ENCODE results near the gene FOXP1.
A peak's percentile ranks its signal among the peaks of the same experiment; 100 is the strongest.

FOXP1 gene

DNA sequence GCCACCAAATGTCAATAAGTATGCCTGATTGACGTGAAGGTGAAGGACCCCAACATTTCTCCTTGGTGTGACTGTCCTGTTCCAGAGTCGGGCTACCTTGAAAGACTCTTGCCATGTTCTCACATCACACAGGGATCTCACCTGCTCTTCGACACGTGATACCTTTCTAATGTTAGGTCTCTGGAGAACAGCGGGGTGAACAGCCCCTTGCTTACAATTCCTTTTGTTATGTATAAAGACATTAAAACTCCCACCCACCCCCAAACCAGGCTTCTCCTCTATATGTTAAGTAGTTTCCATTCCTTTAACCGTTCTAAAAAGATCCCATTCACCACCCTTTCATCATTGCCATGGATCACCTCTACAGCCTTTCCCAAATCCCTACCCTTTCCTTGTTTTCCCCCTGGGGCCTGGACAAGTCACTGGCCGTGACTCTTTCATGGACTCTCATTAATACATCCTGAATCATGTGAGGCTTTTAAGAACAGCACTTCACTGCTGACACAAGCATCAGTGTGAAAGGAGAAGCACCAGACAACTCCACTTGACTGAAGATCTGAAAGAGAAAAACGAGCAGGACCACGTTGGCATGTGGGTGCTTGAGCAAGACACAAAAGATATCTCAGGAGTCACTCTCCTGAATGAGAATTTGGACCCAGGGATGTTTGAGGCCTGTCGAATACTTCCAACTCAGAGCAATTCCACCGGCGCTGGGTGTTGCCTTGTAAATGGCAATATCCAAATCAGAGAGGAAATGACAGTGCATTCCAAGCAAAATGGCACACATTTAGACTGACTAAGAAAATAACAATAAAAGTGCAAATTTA lies 115.0 kb downstream of the FOXP1 start:
- no peak for DNase-seq (ENCODE audit: low read depth, low spot score)
- H3K4me3 ChIP-seq (ENCODE audit: low read length) = no peak overlapping the region

DNA sequence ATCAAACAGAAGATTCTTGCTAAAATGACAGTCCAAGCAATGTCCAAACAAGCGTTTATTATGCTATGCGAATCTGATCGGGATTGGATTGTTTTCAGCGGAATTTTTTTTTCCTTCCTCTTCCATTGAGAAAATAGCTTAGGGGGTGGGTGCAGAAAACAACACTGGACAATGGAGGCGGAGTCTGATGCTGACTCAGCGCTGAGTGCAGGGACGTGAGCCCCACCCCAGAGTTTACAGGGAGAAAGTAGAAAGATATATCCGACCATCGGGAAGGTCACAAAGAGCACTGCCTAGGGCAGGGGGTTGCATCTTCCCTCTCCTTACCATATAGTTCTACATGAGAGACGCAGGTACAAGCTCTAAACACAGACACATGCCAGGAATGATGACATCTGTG lies 117.0 kb downstream of the FOXP1 start:
- DNase-seq (ENCODE audit: low read depth, low spot score) = no peak
- H3K4me3 ChIP-seq (ENCODE audit: low read length) = no peak overlapping the region

DNA sequence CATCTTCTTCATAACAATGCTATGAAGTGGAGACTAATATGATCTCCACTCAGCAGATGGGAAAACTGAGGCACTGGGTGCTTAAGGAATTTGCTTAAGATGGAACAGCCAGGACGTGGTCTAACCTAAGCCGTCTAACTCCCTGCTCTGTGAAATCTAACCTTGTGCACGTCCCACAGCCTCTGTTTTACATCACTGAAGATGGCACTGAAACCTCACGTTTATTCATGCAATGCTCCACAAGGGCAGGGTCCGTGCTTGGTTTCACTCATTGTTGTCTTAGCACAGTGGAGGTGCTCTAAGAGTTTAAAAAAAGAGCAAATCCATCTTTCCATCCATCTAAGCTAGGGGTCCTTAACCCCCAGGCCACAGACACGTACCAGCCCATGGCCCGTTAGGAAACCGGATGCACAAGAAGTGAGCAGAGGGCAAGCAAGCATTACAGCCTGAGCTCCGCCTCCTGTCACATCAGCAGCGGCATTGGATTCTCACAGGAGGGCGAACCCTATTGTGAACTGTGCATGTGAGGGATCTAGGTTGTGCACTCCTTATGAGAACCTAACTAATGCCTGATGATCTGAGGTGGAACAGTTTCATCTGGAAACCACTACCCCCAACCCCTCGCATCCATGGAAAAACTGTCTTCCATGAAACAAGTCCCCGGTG lies 118.0 kb downstream of the FOXP1 start:
- no peak overlapping the region for H3K4me3 ChIP-seq (ENCODE audit: low read length)
- DNase-seq (ENCODE audit: low read depth, low spot score) = no peak

DNA sequence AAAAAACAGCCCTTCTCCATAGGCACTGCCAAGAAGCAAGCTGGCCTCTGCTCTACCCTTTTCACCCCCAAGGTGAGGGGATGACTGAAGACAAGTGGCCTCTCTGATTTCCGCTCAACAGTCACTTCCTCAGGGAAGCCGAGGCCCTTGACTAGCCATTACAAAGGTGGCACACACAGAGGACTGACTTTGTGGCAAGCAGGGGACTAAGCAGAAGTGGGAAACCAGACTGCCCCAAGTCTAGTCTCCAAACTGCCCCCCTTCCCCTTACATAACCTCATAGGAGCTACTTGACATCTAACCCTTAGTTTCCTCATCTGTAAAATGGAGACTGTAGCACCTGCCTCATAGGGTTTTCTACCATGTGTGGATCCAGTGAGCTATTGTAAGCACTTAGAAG lies 118.9 kb downstream of the FOXP1 start:
- H3K4me3 ChIP-seq (ENCODE audit: low read length) = no peak overlapping the region
- DNase-seq (ENCODE audit: low read depth, low spot score) = no peak

DNA sequence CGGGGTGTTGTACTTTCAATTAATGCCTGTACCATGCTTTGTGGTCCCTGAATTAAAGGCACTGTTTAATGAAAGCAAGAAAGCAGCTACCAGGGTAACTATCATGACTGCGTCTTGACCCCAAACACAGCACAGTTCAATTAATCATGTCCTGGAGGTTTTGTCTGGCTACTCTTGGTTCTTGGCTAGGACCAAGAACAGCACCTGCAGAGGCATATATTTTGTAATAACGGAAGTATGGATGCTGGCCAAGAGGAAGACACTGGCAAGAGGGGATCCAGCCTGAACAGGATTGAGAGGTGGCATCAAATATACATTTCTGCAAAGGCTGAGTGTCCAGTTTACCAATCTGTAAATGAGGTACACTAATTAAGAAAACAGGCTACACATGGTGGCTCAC lies 119.9 kb downstream of the FOXP1 start:
- no peak overlapping the region for H3K4me3 ChIP-seq (ENCODE audit: low read length)
- no peak for DNase-seq (ENCODE audit: low read depth, low spot score)

DNA sequence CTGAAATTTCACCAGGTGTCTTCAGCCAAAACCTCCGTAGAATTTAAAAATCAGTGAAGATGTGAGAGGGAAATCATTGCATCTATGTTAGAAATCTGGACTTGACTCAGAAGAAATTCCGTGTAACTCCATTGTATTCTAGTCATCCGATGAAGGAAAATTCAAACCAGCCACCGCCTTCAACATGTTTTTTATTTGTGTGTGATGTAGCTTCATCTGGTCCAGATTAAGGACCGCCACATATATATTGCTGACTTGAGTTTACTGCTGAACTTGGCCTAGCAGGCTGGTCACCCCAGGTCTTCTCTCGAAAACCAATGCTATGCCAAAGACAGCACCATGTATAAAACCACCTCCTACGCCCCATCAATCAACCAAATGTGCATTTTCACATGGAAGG lies 120.9 kb downstream of the FOXP1 start:
- no peak overlapping the region for H3K4me3 ChIP-seq (ENCODE audit: low read length)
- DNase-seq (ENCODE audit: low read depth, low spot score) = no peak

DNA sequence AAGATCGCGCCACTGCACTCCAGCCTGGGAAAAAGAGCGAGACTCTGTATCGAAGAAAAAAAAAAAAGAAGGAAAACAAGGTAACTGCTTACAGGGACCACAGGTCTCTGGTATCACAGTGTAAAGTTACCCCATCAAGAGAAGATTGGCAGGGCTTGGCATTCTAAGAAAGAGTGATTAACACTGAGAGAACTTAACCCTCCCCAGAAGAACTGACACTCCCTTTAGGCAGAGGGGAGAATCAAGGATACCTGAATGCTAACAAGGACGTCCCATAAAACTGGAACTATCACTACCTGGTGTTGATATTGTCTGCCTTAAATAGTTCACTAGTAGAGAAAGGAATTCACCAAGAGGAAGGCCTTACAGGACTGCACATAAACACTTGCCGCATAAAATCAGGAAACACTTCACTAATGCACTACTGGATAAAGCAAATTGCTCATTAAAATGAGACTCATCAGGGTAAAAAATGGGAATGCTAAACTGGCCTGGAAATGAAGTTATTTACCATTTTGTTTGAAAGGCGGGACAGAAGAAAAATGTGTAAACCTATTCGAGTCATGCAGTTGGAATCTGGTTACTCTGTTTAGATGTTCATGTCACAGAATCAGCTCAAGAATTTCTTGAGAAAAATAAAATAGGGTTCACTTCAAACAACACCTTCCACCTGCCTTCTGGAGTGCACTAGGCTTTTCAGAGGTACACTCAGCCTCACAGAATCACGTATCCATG lies 121.6 kb downstream of the FOXP1 start:
- DNase-seq (ENCODE audit: low read depth, low spot score) = no peak
- H3K4me3 ChIP-seq (ENCODE audit: low read length) = no peak overlapping the region

DNA sequence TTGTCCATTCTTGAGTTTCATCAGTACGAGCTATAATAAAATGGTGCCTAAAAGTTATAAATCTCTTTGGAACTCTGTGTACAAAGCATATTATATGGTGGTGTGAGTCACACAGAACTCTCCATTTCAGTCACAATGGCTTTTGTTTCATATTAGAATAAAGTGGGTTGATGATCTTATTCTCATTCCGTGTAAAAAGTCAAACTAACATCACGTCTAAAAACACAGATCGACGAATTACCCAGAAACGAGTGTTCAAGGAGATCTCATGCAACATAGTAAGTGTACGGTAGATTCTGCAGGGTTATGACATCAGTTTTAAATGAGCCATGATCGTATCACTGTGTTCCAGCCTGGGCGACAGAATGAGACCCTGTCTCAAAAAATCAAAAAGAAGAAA lies 122.4 kb downstream of the FOXP1 start:
- no peak for DNase-seq (ENCODE audit: low read depth, low spot score)
- no peak overlapping the region for H3K4me3 ChIP-seq (ENCODE audit: low read length)

DNA sequence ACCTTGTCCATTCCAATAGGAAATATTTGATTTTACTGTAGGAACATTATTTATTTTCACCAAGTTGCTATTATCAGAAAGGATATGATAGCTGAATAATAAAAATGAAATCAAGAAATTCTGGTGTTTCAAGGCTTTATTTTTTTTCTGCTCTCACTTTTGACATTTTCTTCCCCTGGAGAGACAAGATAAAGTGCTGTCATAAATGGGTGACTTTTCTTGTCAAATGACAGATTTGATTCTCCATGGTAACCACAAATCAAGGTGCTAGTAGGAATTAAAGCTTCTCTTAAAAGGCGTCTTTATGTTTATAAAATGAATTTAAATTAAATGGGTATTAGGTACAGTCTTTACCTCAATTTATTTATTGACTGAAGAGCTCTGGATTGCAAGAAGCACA lies 124.6 kb downstream of the FOXP1 start:
- H3K4me3 ChIP-seq (ENCODE audit: low read length) = no peak overlapping the region
- DNase-seq (ENCODE audit: low read depth, low spot score) = no peak

DNA sequence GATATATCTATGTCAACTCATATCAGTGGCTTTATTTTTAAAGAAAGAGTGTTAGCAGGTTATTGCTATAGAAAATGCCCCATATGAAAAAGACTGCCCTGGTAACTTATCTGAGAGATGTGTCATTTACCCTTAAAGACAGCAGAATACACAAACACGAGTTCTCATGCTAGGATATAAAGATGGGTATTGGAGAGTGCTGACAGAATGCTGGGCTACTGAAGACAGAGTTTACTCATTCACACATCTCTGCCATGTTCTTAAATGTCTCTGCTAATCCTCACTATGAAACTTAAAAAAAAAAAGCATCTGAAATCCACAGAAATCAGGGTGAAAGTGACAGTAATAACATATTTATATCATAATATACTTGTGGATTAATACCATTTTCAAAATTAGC lies 126.7 kb downstream of the FOXP1 start:
- no peak overlapping the region for H3K4me3 ChIP-seq (ENCODE audit: low read length)
- no peak for DNase-seq (ENCODE audit: low read depth, low spot score)

DNA sequence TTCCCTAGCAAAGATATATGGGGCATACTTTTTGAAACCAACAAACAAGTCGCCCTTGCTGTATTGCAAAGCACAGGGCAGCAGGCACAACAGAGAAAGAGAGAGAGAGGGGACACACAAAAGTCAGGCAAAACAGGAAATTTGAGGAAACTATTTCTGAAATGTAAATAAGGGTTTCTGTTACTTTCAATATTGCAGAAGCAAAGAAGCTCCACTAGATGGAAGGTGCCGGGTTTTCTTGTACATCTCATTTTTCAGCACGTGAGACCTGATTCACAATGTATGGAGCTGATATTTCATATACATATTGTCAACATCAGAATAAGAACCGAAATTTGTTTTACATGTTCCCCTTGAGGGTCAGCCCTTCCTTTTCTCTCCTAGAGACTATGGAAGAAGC lies 127.4 kb downstream of the FOXP1 start:
- DNase-seq (ENCODE audit: low read depth, low spot score) = no peak
- no peak overlapping the region for H3K4me3 ChIP-seq (ENCODE audit: low read length)

DNA sequence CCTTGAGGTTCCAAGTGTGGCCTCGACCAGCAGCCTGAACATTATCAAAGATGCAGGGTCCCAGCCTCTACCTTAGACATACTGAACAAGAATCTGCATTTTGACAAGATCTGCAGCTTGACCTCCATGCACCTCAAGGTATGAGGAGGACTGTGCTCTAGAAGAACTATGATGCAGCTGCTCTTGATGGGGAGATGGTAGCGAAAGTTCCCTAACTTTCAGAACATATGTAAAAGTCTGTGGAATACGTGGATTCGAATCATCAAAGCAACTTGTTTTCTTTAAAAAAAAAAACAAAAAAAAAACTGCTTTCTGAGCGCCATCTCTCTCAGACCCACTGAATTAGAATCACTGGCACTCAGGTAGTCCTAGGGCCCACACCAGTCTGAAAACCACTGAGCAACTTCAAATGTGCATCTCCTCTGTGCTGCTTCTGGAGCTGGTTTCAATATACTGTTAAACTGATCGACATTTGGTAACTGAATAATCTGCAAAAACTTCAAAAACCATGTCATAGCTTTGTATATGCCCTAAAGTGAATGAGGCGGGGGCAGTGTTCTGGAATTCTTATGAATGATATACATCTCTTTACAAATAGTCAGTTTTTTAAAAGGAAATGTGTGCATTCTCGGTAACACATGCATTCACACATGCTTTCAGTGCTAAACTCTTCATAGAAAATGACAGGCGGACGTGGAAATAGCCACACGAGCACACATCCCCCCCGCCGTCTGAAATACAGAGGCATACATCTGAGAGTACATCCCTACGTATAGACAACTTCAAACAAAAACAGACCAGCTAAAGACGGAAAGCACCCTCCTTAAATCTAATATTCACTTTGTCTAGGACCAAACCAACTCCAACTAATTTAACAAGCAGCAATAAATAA lies 128.8 kb downstream of the FOXP1 start:
- DNase-seq (ENCODE audit: low read depth, low spot score) = no peak
- peak overlapping the region; percentile 28 for H3K4me3 ChIP-seq (ENCODE audit: low read length)

DNA sequence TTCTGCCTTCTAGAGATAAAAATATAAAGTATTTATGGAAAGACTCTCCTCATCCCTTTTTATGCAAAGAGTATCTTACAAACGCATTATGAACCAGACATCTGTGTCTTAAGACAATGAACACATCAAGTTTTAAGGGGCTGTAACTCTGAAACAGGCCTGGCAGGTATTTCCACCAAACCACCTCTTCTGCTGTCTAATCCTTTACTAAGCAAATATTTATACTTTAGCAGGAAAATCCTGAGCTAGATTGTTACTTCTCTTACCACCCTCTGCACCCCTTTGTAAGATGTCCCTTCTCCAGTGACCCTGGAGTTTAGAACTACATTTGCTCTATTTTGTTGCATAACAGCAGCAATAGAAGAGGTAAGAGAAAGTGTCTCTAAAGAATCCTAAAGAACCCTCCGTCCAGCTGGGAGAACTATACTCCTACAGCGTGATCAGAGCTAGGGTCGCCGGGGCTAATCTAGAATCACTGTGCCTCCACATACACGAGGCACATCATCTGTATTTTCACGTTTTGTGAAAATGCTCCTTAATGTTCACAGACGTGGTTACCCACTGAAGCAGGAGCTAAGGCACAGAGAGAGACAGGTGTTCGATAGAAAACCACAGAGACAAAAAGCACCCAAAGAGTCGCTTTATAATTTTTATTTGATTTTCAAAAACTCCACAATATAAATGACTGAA lies 129.6 kb downstream of the FOXP1 start:
- H3K4me3 ChIP-seq (ENCODE audit: low read length) = peak overlapping the region; percentile 28
- DNase-seq (ENCODE audit: low read depth, low spot score) = peak; percentile 64

DNA sequence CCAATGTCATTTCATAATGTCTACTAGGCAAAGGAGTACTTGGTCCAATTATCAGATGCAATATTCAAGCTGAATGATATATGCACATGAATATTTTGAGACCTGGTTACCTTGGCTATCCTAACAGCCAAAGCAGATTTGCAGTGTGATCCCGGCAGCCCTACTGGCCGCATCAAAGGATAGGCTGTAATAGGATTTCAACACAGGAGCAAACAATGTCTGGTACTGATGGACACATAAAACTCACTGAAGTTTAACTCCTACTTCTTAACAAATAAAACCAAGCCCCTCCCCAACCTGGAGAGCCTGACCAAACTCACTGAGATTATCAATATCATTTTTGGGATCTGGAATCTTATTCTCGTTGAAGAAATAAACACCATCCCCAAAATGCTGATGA lies 130.2 kb downstream of the FOXP1 start:
- no peak for DNase-seq (ENCODE audit: low read depth, low spot score)

DNA sequence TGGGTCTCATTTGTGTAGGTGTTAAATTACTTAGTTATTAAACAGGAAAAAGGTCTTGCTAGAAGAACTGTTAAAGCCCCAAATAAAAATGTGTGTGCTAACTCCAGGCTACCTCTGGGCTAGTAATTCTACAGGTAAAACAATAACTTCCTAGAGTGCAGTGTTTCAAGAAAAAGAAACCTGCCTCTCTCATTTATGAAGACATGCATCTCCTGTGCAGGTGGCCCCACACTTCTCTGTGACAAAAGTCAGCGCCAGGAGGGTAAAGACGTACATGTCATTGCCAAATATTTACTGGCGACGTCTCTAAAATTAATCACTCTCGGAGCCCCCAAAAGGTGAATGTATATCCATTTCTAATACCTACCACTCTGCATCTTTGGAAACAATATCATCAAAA lies 131.7 kb downstream of the FOXP1 start:
- H3K4me3 ChIP-seq (ENCODE audit: low read length) = no peak overlapping the region

More for the DNA sequence above, 130.2 kb downstream of the FOXP1 start:
- no peak overlapping the region for H3K4me3 ChIP-seq (ENCODE audit: low read length)

DNA sequence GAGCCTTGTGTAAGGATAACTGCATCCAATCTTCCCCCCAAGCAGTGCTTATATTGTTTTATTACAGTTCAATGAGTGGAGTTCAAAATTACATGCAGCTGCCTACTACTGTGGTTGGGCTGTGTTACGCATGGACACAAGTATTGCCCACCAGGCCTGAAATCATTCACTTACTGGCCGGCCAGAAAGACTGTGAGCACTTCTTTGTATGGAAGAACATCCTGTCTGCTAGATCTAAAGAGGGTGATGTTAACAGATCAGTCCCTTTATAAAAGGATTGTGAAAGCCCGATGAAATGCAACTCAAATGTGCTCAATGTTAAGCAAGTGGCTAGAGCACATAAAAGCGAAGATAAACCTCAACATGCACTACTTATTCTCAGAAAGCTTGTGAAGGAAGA lies 132.5 kb downstream of the FOXP1 start:
- no peak overlapping the region for H3K4me3 ChIP-seq (ENCODE audit: low read length)
- peak; percentile 63 for DNase-seq (ENCODE audit: low read depth, low spot score)

More for the DNA sequence above, 131.7 kb downstream of the FOXP1 start:
- DNase-seq (ENCODE audit: low read depth, low spot score) = no peak

DNA sequence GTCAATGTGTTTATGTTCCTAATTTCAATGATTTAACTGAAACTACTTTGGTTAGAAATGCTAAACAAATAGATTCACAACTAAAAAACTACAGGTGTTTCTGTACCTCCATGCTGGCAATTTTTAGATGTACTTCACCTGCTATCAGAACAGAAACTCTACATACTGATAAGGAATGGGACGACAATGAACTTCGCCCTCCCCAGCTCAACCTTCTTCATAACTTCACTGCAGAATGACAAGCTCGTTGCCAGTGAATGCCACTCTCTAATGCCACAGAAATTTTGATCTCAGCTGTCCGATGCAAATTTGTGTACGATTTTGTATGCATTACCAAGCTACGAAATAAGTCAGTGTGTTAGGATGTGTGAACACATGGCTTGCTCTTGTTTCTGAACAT lies 133.4 kb downstream of the FOXP1 start:
- DNase-seq (ENCODE audit: low read depth, low spot score) = no peak
- no peak overlapping the region for H3K4me3 ChIP-seq (ENCODE audit: low read length)

DNA sequence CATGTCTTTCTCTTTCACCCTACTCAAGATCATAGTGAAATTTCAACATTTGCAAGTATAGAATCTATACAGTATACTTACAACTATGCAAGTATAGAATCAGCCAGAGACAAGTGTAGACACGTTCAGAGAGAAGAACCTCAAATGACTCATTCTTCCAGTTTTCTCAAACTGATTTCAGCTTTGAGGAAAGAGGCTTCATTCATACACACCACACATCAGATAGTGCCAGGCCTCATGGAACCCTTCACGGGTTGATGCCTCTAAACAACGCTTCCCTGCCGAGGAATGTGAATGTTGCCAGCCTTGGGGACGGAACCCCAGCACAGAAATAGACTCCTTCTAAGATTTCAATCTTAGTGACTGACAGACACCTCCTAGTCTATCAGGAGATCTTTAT lies 135.7 kb downstream of the FOXP1 start:
- no peak for DNase-seq (ENCODE audit: low read depth, low spot score)
- no peak overlapping the region for H3K4me3 ChIP-seq (ENCODE audit: low read length)

DNA sequence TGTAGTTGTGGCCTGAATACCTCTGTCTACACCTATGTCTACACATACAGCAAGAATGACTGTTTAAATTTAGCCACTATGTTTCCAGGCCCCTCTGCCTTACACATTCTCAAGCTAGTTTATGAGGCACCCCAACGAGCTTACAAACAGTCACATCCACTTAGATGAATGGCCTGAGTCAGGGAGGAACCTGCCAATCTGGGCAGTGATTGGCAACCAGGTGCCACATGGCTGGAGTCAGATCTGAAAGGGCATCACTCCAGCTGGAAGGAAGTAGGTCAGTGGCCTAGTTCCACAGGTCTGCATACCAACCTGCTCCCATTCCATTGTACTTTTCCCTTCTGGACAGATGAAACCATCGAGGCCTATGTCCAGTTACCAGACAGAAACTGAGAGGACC lies 136.3 kb downstream of the FOXP1 start:
- H3K4me3 ChIP-seq (ENCODE audit: low read length) = no peak overlapping the region
- DNase-seq (ENCODE audit: low read depth, low spot score) = no peak

Data from Jurkat, Clone E6-1 (cell line).